Omental fat pad (tissue), 4 donors: ENCODE results near the gene COLEC12. TPM values are rescaled to one million over a fixed set of nuclear protein-coding genes. Genes with fewer than 3 reads are reported as not detected.

Source experiments
- ATAC-seq: fragments of 150-250 bp; one replicate; pipeline ENCODE4 v1.9.1; 2016; ENCODE audit warnings: mild to moderate bottlenecking, moderate library complexity; ENCODE audit not compliant: low FRiP score
- DNase-seq: peaks from one replicate; pipeline ENCODE4 v3.0.0-alpha.2; 2019; ENCODE audit warnings: low spot score
- total RNA-seq, 4 donors: library from RNA; depleted of rRNA; stranded (reverse); fragments of >200 nt; gene quantifications; one replicate each; pipeline ENCODE4 v1.1.0, GENCODE V29; 2016
- TF ChIP-seq, protein P1 (sequence below), 3 donors: fragments of 450-650 bp; IDR thresholded peaks; one replicate each; pipeline ENCODE4 v1.5.1; 2016 to 2017; ENCODE audit warnings: antibody characterized with exemption in 3 of 3, mild to moderate bottlenecking in 3 of 3, moderate library complexity in 2 of 3

Gene COLEC12
- total RNA-seq, 4 donors from 2014 or later: 25.3 to 54.8 (median 42.7) TPM

DNA sequence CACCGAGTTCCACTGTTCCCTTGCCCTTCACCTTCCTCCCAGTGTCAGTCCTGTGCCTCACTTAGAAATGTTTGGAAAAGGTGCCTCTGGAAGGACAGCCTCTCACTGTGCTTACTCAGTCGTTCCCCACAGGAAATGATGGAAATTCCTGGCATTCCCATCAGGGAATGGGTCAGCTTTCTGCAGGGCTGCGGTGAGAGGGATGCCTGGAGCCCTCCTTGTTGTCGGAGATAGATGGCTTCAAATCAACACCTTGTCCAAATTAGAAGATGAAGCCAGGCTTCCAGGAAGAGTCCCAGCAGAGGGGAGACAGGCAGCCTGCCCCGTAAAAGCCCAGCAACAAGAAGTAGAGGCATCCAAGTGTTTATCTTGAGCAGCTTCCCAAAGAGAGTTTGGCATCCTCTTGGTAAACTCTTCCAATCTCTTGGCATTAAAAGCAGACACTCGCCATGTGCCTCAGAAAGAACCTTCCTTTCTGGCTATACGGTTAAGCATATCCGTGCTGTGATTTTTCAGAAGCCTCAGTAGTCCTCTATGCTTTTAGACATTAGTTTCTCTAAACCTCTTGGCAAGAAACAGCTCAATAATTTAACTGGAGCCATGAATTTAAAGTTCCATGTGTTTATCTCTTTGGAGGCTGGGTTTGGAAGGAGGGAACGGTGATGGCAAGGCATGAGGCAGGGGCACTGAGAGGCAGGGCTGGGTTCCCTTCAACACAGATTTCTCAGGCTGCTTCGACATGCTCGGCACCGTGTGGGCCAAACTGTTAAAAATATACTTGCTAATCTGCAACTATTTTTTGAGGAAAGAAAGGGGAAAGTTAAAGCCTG lies 25.1 kb downstream of the COLEC12 start:
- DNase-seq (no peak), ATAC-seq (peak; percentile 45)

GRCh38 chr18:474416-474815 lies 26.1 kb downstream of the COLEC12 start:
- ATAC-seq (peak; percentile 61), DNase-seq (no peak)
- TF ChIP-seq, protein P1, sequence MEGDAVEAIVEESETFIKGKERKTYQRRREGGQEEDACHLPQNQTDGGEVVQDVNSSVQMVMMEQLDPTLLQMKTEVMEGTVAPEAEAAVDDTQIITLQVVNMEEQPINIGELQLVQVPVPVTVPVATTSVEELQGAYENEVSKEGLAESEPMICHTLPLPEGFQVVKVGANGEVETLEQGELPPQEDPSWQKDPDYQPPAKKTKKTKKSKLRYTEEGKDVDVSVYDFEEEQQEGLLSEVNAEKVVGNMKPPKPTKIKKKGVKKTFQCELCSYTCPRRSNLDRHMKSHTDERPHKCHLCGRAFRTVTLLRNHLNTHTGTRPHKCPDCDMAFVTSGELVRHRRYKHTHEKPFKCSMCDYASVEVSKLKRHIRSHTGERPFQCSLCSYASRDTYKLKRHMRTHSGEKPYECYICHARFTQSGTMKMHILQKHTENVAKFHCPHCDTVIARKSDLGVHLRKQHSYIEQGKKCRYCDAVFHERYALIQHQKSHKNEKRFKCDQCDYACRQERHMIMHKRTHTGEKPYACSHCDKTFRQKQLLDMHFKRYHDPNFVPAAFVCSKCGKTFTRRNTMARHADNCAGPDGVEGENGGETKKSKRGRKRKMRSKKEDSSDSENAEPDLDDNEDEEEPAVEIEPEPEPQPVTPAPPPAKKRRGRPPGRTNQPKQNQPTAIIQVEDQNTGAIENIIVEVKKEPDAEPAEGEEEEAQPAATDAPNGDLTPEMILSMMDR (IDR thresholded peaks at IDR 0.05): no peak

More for the DNA sequence above, 25.1 kb downstream of the COLEC12 start:
- TF ChIP-seq, protein P1 (IDR thresholded peaks at IDR 0.05): no peak

DNA sequence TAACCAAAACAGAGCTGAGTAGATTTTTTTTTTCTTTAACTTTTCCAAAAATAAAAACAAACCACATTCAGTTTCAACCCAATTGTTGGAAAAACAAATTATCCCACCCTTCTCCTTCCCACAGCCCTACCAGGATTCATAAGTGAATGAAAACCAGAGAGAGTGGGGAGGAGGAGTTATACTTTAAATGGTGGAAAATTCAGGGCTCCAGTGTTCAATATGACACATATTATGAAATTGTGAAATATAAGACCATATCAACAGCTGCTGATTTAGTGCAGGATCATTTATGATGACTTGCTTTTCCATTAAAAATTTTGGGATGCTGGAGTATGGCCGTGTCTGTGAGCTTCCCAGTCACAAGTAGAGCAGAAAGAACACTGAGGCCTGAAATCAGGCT lies 26.7 kb downstream of the COLEC12 start:
- peak; percentile 9 for ATAC-seq
- TF ChIP-seq, protein P1 (IDR thresholded peaks at IDR 0.05): no peak
- DNase-seq: no peak

DNA sequence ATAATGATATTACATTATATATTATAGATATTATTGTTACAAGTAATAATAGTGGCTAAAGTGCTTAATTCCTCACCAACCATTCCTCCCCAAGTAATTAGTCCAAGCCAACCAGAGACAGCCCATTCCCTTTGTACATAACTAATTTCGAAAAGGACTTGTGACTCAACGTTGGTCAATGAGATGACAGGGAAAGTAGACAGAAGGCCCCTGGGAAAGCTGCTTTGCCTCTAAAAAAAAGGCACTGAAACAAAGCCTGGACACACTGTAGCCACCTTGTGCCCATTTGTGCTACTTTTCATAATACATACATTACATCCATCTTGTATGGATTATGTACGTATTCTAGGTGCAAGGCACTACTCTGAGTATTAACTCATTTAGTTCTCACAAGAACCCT lies 28.8 kb downstream of the COLEC12 start:
- DNase-seq (no peak), ATAC-seq (no peak)
- TF ChIP-seq, protein P1 (IDR thresholded peaks at IDR 0.05): no peak

DNA sequence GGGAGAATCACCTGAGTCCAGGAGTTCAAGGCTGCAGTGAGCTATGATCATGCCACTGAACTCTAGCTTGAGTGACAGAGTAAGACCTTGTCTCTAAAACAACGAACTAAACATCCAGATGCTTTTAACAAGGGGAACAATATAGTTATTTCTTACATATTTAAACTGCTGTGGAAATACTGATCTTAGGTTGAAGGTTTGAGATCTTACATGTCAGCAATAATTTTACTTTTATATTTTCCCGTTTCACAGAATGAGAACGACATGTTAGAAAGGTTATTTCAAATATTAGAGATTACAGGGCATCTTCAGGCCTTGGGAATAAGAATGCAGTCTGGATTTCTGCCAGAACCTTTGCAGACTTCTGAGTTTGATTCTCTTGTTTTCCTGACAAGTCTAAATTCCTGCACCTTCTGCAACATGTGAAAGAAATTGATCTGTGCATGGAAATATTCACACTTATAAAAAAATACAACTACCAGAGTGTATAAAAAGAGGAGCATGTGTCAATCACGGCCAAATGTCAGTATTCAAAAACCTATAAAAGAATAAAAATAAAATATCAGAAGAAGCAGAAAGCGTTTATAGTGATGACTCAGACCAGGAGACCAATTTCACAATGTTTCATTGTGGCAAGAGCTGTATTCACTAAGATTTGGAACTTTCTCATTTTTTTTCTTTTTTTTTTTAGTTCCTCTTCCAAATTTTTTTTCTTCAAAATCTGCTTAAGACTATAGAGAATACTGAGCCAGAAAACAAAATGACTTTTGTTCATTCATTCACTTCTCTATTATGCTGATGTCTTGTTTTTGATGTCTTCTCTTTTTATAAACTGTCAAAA lies 29.6 kb downstream of the COLEC12 start:
- ATAC-seq: no peak
- TF ChIP-seq, protein P1 (IDR thresholded peaks at IDR 0.05): no peak
- DNase-seq: no peak

GRCh38 chr18:468955-469790 lies 31.3 kb downstream of the COLEC12 start:
- DNase-seq (no peak), ATAC-seq (no peak)
- TF ChIP-seq, protein P1 (IDR thresholded peaks at IDR 0.05): no peak
